CD4-positive, CD25-positive, alpha-beta regulatory T cell (primary cell): ENCODE results near the gene PLXNB2. TPM values are rescaled to one million over a fixed set of nuclear protein-coding genes. Genes with fewer than 3 reads are reported as not detected.

Experiments used
- ATAC-seq, 2 donors: fragments of 150-1000 bp; cut with Tn5 transposase; one replicate each; pipeline ENCODE4 v1.10.0; 2021; ENCODE audit warnings: low read depth in 2 of 2, moderate number of reproducible peaks in 2 of 2, moderate library complexity in 1 of 2
- DNase-seq, 3 donors: peaks; one replicate each; pipeline versions ENCODE4 v3.0.0 to v3.0.0-alpha.2; 2012 to 2022; ENCODE audit warnings: mixed read lengths in 1 of 3
- H3K27ac ChIP-seq: one replicate; pipeline ENCODE4 v1.7.0; 2013; ENCODE audit warnings: mild to moderate bottlenecking, low read length; ENCODE audit not compliant: insufficient read depth, poor library complexity, severe bottlenecking
- H3K27me3 ChIP-seq: one replicate; pipeline ENCODE4 v1.7.0; 2013; ENCODE audit warnings: low read length; ENCODE audit not compliant: control insufficient read depth, insufficient read depth
- H3K36me3 ChIP-seq: one replicate; pipeline ENCODE4 v1.7.0; 2013; ENCODE audit warnings: mild to moderate bottlenecking, low read length, moderate library complexity; ENCODE audit not compliant: control insufficient read depth, insufficient read depth
- H3K4me1 ChIP-seq: 2 replicates; pipeline ENCODE4 v1.7.0; 2013; ENCODE audit warnings: mild to moderate bottlenecking, low read length; ENCODE audit not compliant: insufficient read depth, control insufficient read depth, poor library complexity, severe bottlenecking
- H3K4me3 ChIP-seq: one replicate; pipeline ENCODE4 v1.7.0; 2013; ENCODE audit warnings: low read depth, mild to moderate bottlenecking, low read length, moderate library complexity
- H3K9me3 ChIP-seq, 2 experiments: 1 replicate in 1 of 2; 2 replicates in 1 of 2; pipeline ENCODE4 v1.7.0; 2013; ENCODE audit warnings: low read length in 2 of 2, mild to moderate bottlenecking in 1 of 2, moderate library complexity in 1 of 2; ENCODE audit not compliant: control insufficient read depth in 2 of 2
- H3K27ac Mint-ChIP-seq, 3 donors: one replicate each; pipeline ENCODE4 v1.8.0; 2020 to 2022; ENCODE audit warnings: mild to moderate bottlenecking in 3 of 3, mixed read lengths in 3 of 3, moderate library complexity in 2 of 3
- H3K27me3 Mint-ChIP-seq: one replicate; pipeline ENCODE4 v1.8.0; 2022; ENCODE audit warnings: mild to moderate bottlenecking, mixed read lengths
- H3K36me3 Mint-ChIP-seq: one replicate; pipeline ENCODE4 v1.8.0; 2020; ENCODE audit warnings: mixed read lengths
- H3K4me1 Mint-ChIP-seq, 4 donors: one replicate each; pipeline ENCODE4 v1.8.0; 2020 to 2022; ENCODE audit warnings: mixed read lengths in 4 of 4, mild to moderate bottlenecking in 1 of 4
- H3K4me3 Mint-ChIP-seq, 4 donors: one replicate each; pipeline ENCODE4 v1.8.0; 2020 to 2022; ENCODE audit warnings: mild to moderate bottlenecking in 4 of 4, mixed read lengths in 4 of 4, moderate library complexity in 3 of 4
- H3K9me3 Mint-ChIP-seq, 7 donors: one replicate each; pipeline ENCODE4 v1.8.0; 2020 to 2022; ENCODE audit warnings: mixed read lengths in 7 of 7, mild to moderate bottlenecking in 3 of 7, moderate library complexity in 2 of 7
- polyA plus RNA-seq, 4 donors: library from polyadenylated mRNA; unstranded; fragments of 300-500 nt; fragmentation: Illumina TruSeq; gene quantifications; one replicate each; pipeline ENCODE4 v1.2.3, GENCODE V29; 2021
- total RNA-seq: library from RNA; stranded (reverse); gene quantifications from one replicate; pipeline ENCODE4 v1.2.3, GENCODE V29; 2022

The PLXNB2 gene
- total and polyA plus RNA-seq, 5 donors from 2014 or later: 0.36 to 3.7 (median 0.55) TPM; not detected in 1

GRCh38 chr22:50251477-50252081 is 55.9 kb downstream of the PLXNB2 start:
- no peak for ATAC-seq
- no peak overlapping the region for H3K4me3 ChIP-seq
- H3K27ac Mint-ChIP-seq: peak overlapping the region in 1 of 3 donors; percentile 32

GRCh38 chr22:50250555-50251476 is 56.6 kb downstream of the PLXNB2 start, which contains the start of gene HDAC10:
Gene HDAC10, minus strand, starts transcription at chr22:50251265. Its CDS starts 233 bp downstream, at chr22:50251032.
- peak within 1 kb of the TSS; percentile 77 to 87 (median 84) for H3K4me3 Mint-ChIP-seq
- peaks cover 0 to 1% (median 0%) of the 10 kb centered on the region in 7 donors for H3K9me3 Mint-ChIP-seq
- H3K27me3 ChIP-seq: no peaks in the 10 kb centered on the region
- peak within 1 kb of the TSS; percentile 67 for H3K27ac ChIP-seq
- H3K4me1 Mint-ChIP-seq: peaks cover 0 to 25% (median 7%) of the 10 kb centered on the region in 4 donors
- peak within 1 kb of the TSS; percentile 51 for H3K4me3 ChIP-seq
- H3K9me3 ChIP-seq: no peaks in the 10 kb centered on the region
- ATAC-seq (peak; percentile 70 to 72), DNase-seq (peak; percentile 71 to 90 (median 75))
- peak within 1 kb of the TSS in 2 of 3 donors; percentile 32 to 59 for H3K27ac Mint-ChIP-seq
- peaks cover 3% of the 10 kb centered on the region for H3K36me3 ChIP-seq
- no peaks in the 10 kb centered on the region for H3K36me3 Mint-ChIP-seq
- H3K4me1 ChIP-seq: peaks cover 47% of the 10 kb centered on the region
- H3K27me3 Mint-ChIP-seq: no peaks in the 10 kb centered on the region

More at GRCh38 chr22:50251477-50252081, 55.9 kb downstream of the PLXNB2 start:
- peaks cover 40% of the 10 kb centered on the region for H3K4me1 ChIP-seq
- Mint-ChIP-seq H3K4me3 (peak overlapping the region; percentile 56 to 87 (median 72)), H3K36me3 (no peaks in the 10 kb centered on the region), H3K4me1 (peaks cover 0 to 21% (median 7%) of the 10 kb centered on the region in 4 donors), H3K9me3 (peaks cover 0 to 1% (median 0%) of the 10 kb centered on the region in 7 donors), H3K27me3 (no peaks in the 10 kb centered on the region)
- H3K36me3 ChIP-seq: peaks cover 1% of the 10 kb centered on the region
- DNase-seq: peak in 2 of 3 donors; percentile 18 to 36
- H3K27me3 ChIP-seq: no peaks in the 10 kb centered on the region
- H3K27ac ChIP-seq: peak overlapping the region; percentile 67
- H3K9me3 ChIP-seq: no peaks in the 10 kb centered on the region

- Histone ChIP-seq H3K9me3 (no peaks in the 10 kb centered on the region), H3K27ac (peak overlapping the region; percentile 67), H3K36me3 (peaks cover 3% of the 10 kb centered on the region), H3K27me3 (no peaks in the 10 kb centered on the region), H3K4me3 (peak overlapping the region; percentile 13), H3K4me1 (peaks cover 53% of the 10 kb centered on the region)
- no peak for ATAC-seq
- Mint-ChIP-seq H3K27ac (no peak overlapping the region), H3K4me3 (peak overlapping the region; percentile 52 to 81 (median 79)), H3K36me3 (no peaks in the 10 kb centered on the region), H3K9me3 (peaks cover 0 to 1% (median 0%) of the 10 kb centered on the region in 7 donors), H3K4me1 (peaks cover 0 to 25% (median 7%) of the 10 kb centered on the region in 4 donors), H3K27me3 (no peaks in the 10 kb centered on the region)
- no peak for DNase-seq
These were observed 57.2 kb downstream of the PLXNB2 start for GRCh38 chr22:50250249-50250554.

GRCh38 chr22:50249341-50250248 is 57.9 kb downstream of the PLXNB2 start:
- H3K36me3 Mint-ChIP-seq: peaks cover 3% of the 10 kb centered on the region
- H3K27me3 ChIP-seq: no peaks in the 10 kb centered on the region
- ATAC-seq: no peak
- peak overlapping the region in 3 of 4 donors; percentile 77 to 81 (median 81) for H3K4me3 Mint-ChIP-seq
- H3K27ac ChIP-seq: no peak overlapping the region
- DNase-seq: no peak
- H3K4me1 Mint-ChIP-seq: peaks cover 0 to 28% (median 11%) of the 10 kb centered on the region in 4 donors
- peaks cover 53% of the 10 kb centered on the region for H3K4me1 ChIP-seq
- peaks cover 0 to 1% (median 0%) of the 10 kb centered on the region in 7 donors for H3K9me3 Mint-ChIP-seq
- H3K27me3 Mint-ChIP-seq: no peaks in the 10 kb centered on the region
- peaks cover 3% of the 10 kb centered on the region for H3K36me3 ChIP-seq
- peak overlapping the region; percentile 13 for H3K4me3 ChIP-seq
- no peak overlapping the region for H3K27ac Mint-ChIP-seq
- H3K9me3 ChIP-seq: no peaks in the 10 kb centered on the region

GRCh38 chr22:50248196-50249081 is 59.0 kb downstream of the PLXNB2 start:
- H3K4me3 Mint-ChIP-seq: peak overlapping the region in 3 of 4 donors; percentile 46 to 90 (median 85)
- peaks cover 0 to 37% (median 14%) of the 10 kb centered on the region in 4 donors for H3K4me1 Mint-ChIP-seq
- Histone ChIP-seq H3K4me1 (peaks cover 63% of the 10 kb centered on the region), H3K27me3 (no peaks in the 10 kb centered on the region), H3K27ac (peak overlapping the region; percentile 42), H3K36me3 (peaks cover 3% of the 10 kb centered on the region), H3K9me3 (no peaks in the 10 kb centered on the region), H3K4me3 (no peak overlapping the region)
- H3K36me3 Mint-ChIP-seq: peaks cover 3% of the 10 kb centered on the region
- no peak for DNase-seq
- peaks cover 0 to 1% (median 0%) of the 10 kb centered on the region in 7 donors for H3K9me3 Mint-ChIP-seq
- no peak overlapping the region for H3K27ac Mint-ChIP-seq
- H3K27me3 Mint-ChIP-seq: no peaks in the 10 kb centered on the region
- no peak for ATAC-seq

GRCh38 chr22:50247748-50248147 is 59.7 kb downstream of the PLXNB2 start:
- H3K27me3 Mint-ChIP-seq: no peaks in the 10 kb centered on the region
- peak overlapping the region; percentile 39 to 90 (median 63) for H3K4me3 Mint-ChIP-seq
- H3K4me1 Mint-ChIP-seq: peaks cover 0 to 42% (median 15%) of the 10 kb centered on the region in 4 donors
- DNase-seq: peak; percentile 46 to 57 (median 50)
- H3K4me1 ChIP-seq: peaks cover 70% of the 10 kb centered on the region
- no peak for ATAC-seq
- H3K27ac Mint-ChIP-seq: peak overlapping the region in 1 of 3 donors; percentile 86
- H3K36me3 Mint-ChIP-seq: peaks cover 3% of the 10 kb centered on the region
- no peaks in the 10 kb centered on the region for H3K9me3 ChIP-seq
- no peaks in the 10 kb centered on the region for H3K9me3 Mint-ChIP-seq
- H3K36me3 ChIP-seq: peaks cover 3% of the 10 kb centered on the region
- H3K4me3 ChIP-seq: no peak overlapping the region
- no peaks in the 10 kb centered on the region for H3K27me3 ChIP-seq
- H3K27ac ChIP-seq: peak overlapping the region; percentile 42
